H9 (cell line): ENCODE data around the gene ADAM22. TPM values are rescaled to one million over a fixed set of nuclear protein-coding genes. Genes with fewer than 3 reads are reported as not detected.

Source experiments
- DNase-seq: peaks from one replicate; pipeline ENCODE4 v3.0.0-alpha.2; 2017
- H2AFZ ChIP-seq: one replicate; pipeline ENCODE4 v1.6.1; 2013; ENCODE audit warnings: mild to moderate bottlenecking, low read length, control low read depth, moderate library complexity
- H2AK5ac ChIP-seq: 2 replicates; pipeline ENCODE4 v1.6.1; 2013; ENCODE audit warnings: low read length, control low read depth, mixed read lengths; ENCODE audit not compliant: insufficient read length
- H2BK120ac ChIP-seq: one replicate; pipeline ENCODE4 v1.6.1; 2013; ENCODE audit warnings: low read depth, mild to moderate bottlenecking, low read length, control low read depth, inconsistent platforms; ENCODE audit not compliant: poor library complexity, severe bottlenecking
- H2BK12ac ChIP-seq: 2 replicates; pipeline ENCODE4 v1.6.1; 2013; ENCODE audit warnings: low read length, control low read depth, mixed read lengths, low read depth; ENCODE audit not compliant: insufficient read length
- H2BK15ac ChIP-seq: 2 replicates; pipeline ENCODE4 v1.6.1; 2013; ENCODE audit warnings: low read depth, low read length, control low read depth
- H2BK20ac ChIP-seq: one replicate; pipeline ENCODE4 v1.6.1; 2013; ENCODE audit warnings: low read depth, mild to moderate bottlenecking, low read length, control low read depth, inconsistent platforms; ENCODE audit not compliant: poor library complexity, severe bottlenecking
- H2BK5ac ChIP-seq: 2 replicates; pipeline ENCODE4 v1.6.1; 2013; ENCODE audit warnings: low read length, control low read depth, mixed read lengths; ENCODE audit not compliant: insufficient read length
- H3K14ac ChIP-seq: 2 replicates; pipeline ENCODE4 v1.6.1; 2013; ENCODE audit warnings: low read length, control low read depth; ENCODE audit not compliant: insufficient read depth
- H3K18ac ChIP-seq: 2 replicates; pipeline ENCODE4 v1.6.1; 2013; ENCODE audit warnings: low read depth, mild to moderate bottlenecking, mixed read lengths, low read length, control low read depth; ENCODE audit not compliant: insufficient read length
- H3K23ac ChIP-seq: 2 replicates; pipeline ENCODE4 v1.6.1; 2013; ENCODE audit warnings: low read length, control low read depth, mixed read lengths, low read depth; ENCODE audit not compliant: insufficient read length
- H3K23me2 ChIP-seq: 2 replicates; pipeline ENCODE4 v1.6.1; 2013; ENCODE audit warnings: low read depth, mild to moderate bottlenecking, mixed read lengths, low read length, control low read depth; ENCODE audit not compliant: insufficient read length, poor library complexity, severe bottlenecking
- H3K27ac ChIP-seq: 2 replicates; pipeline ENCODE4 v1.5.1; 2013; ENCODE audit warnings: low read length, control low read depth, mixed read lengths, low read depth; ENCODE audit not compliant: insufficient read length
- H3K27me3 ChIP-seq: 2 replicates; pipeline ENCODE4 v1.6.1; 2013; ENCODE audit warnings: low read length, control low read depth, inconsistent platforms; ENCODE audit not compliant: insufficient read depth
- H3K4ac ChIP-seq: 2 replicates; pipeline ENCODE4 v1.6.1; 2013; ENCODE audit warnings: low read depth, mild to moderate bottlenecking, control low read depth, inconsistent platforms, low read length, moderate library complexity
- H3K4me1 ChIP-seq: 2 replicates; pipeline ENCODE4 v1.6.1; 2013; ENCODE audit warnings: low read length, control low read depth, inconsistent platforms; ENCODE audit not compliant: insufficient read depth
- H3K4me2 ChIP-seq: 2 replicates; pipeline ENCODE4 v1.6.1; 2013; ENCODE audit warnings: low read length, control low read depth, mixed read lengths; ENCODE audit not compliant: insufficient read length, insufficient read depth
- H3K56ac ChIP-seq: 2 replicates; pipeline ENCODE4 v1.6.1; 2013; ENCODE audit warnings: low read depth, mild to moderate bottlenecking, mixed read lengths, low read length, control low read depth; ENCODE audit not compliant: insufficient read length
- H3K79me1 ChIP-seq: 2 replicates; pipeline ENCODE4 v1.6.1; 2013; ENCODE audit warnings: low read depth, mild to moderate bottlenecking, moderate library complexity, low read length, control low read depth, inconsistent platforms; ENCODE audit not compliant: insufficient read depth, poor library complexity, severe bottlenecking
- H3K79me2 ChIP-seq: 2 replicates; pipeline ENCODE4 v1.6.1; 2013; ENCODE audit warnings: low read length, control low read depth, inconsistent platforms; ENCODE audit not compliant: insufficient read depth
- H3K9ac ChIP-seq: 2 replicates; pipeline ENCODE4 v1.6.1; 2013; ENCODE audit warnings: low read length, control low read depth, mixed read lengths; ENCODE audit not compliant: insufficient read length; ENCODE audit errors: extremely low read depth
- H3K9me3 ChIP-seq: one replicate; pipeline ENCODE4 v1.6.1; 2013; ENCODE audit warnings: low read depth, low read length, inconsistent platforms; ENCODE audit not compliant: control insufficient read depth
- H3T11ph ChIP-seq: one replicate; pipeline ENCODE4 v1.6.1; 2013; ENCODE audit warnings: mild to moderate bottlenecking, low read length, control low read depth, inconsistent platforms
- H4K20me1 ChIP-seq: one replicate; pipeline ENCODE4 v1.6.1; 2013; ENCODE audit not compliant: control insufficient read depth, insufficient read length, insufficient read depth
- H4K5ac ChIP-seq: 2 replicates; pipeline ENCODE4 v1.6.1; 2013; ENCODE audit warnings: low read depth, mild to moderate bottlenecking, mixed read lengths, low read length, control low read depth; ENCODE audit not compliant: insufficient read length
- H4K8ac ChIP-seq: replicated peaks from 2 replicates; pipeline ENCODE4 v1.6.1; 2013; ENCODE audit warnings: low read length, control low read depth, mixed read lengths, low read depth; ENCODE audit not compliant: insufficient read length
- H4K91ac ChIP-seq: 2 replicates; pipeline ENCODE4 v1.6.1; 2013; ENCODE audit warnings: low read depth, mild to moderate bottlenecking, moderate library complexity, mixed read lengths, low read length, control low read depth; ENCODE audit not compliant: insufficient read length
- H3K27ac Mint-ChIP-seq, 3 experiments: 2 replicates in 2 of 3; 3 replicates in 1 of 3; pipeline ENCODE4 v1.8.0; 2020 to 2021; ENCODE audit warnings: mixed read lengths in 3 of 3, mild to moderate bottlenecking in 1 of 3, moderate library complexity in 1 of 3
- H3K27me3 Mint-ChIP-seq: 2 replicates; pipeline ENCODE4 v1.8.0; 2021; ENCODE audit warnings: low read depth, mild to moderate bottlenecking, moderate library complexity, mixed read lengths
- H3K36me3 Mint-ChIP-seq, 3 experiments: 2 replicates in 2 of 3; 3 replicates in 1 of 3; pipeline ENCODE4 v1.8.0; 2020 to 2021; ENCODE audit warnings: low read depth in 3 of 3, mixed read lengths in 3 of 3; ENCODE audit not compliant: insufficient read depth in 1 of 3
- H3K4me1 Mint-ChIP-seq, 2 experiments: 2 replicates each; pipeline ENCODE4 v1.8.0; 2020; ENCODE audit warnings: mixed read lengths in 2 of 2
- H3K4me3 Mint-ChIP-seq, 2 experiments: 2 replicates in 1 of 2; 3 replicates in 1 of 2; pipeline ENCODE4 v1.8.0; 2020 to 2021; ENCODE audit warnings: mild to moderate bottlenecking in 2 of 2, mixed read lengths in 2 of 2, moderate library complexity in 1 of 2
- H3K9me3 Mint-ChIP-seq, 2 experiments: 2 replicates in 1 of 2; 3 replicates in 1 of 2; pipeline ENCODE4 v1.8.0; 2020; ENCODE audit warnings: mild to moderate bottlenecking in 2 of 2, mixed read lengths in 2 of 2, moderate library complexity in 1 of 2
- WGBS: extraction: QIAGEN DNeasy Blood & Tissue Kit; methylation state at CpG from one replicate; pipeline ENCODE4 v1.1.7; 2013; ENCODE audit warnings: missing lambda C conversion rate, low lambda C conversion rate, mixed read lengths; ENCODE audit not compliant: insufficient read length; ENCODE audit errors: extremely low coverage; 5-methylcytosine and 5-hydroxymethylcytosine counted together
- total RNA-seq: library from RNA; stranded (reverse); gene quantifications from 2 replicates; pipeline ENCODE4 v1.2.1, GENCODE V29; 2021
- TF ChIP-seq, protein P1 (sequence below): fragments of 200-600 bp; sonication (generic); conservative IDR thresholded peaks from 3 replicates; pipeline ENCODE4 v1.8.0; 2021; ENCODE audit warnings: antibody characterized with exemption, mild to moderate bottlenecking

The ADAM22 gene
- total RNA-seq, 1 experiment from 2014 or later, result 8.7 TPM

DNA sequence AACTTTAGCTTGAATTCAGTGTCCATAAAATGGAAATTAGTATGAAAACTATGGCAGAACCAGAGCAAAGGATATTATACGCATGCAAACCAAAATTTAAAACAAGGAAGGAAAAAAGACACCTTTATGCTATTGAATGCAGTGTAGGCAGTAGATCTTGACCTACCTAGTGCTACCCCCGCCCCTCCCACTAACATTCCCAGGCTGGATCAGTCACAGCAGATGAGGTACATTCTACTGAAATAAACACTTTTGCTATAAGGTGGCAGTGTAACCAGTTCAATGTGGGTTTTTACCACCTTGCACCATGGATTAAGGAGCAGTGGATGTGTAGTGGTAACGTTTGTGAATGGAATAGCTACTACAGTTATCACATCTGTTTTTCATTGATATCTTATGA, 257.9 kb downstream of the ADAM22 start:
- H3K18ac ChIP-seq, result no peak overlapping the region
- H3K23ac ChIP-seq, result no peak overlapping the region
- H3K23me2 ChIP-seq, result no peaks in the 10 kb centered on the region
- no peaks in the 10 kb centered on the region for H3K79me1 ChIP-seq
- no peak overlapping the region for H2AK5ac ChIP-seq
- no peak overlapping the region for H3K14ac ChIP-seq
- Mint-ChIP-seq H3K9me3 (no peaks in the 10 kb centered on the region), H3K36me3 (peaks cover 0 to 2% (median 2%) of the 10 kb centered on the region in 3 experiments; a peak in 2 of 7 replicates), H3K4me3 (no peak overlapping the region), H3K27ac (no peak overlapping the region), H3K4me1 (no peaks in the 10 kb centered on the region), H3K27me3 (no peaks in the 10 kb centered on the region)
- no peaks in the 10 kb centered on the region for H3K79me2 ChIP-seq
- H4K20me1 ChIP-seq, result no peaks in the 10 kb centered on the region
- H3T11ph ChIP-seq, result no peak overlapping the region
- H3K9me3 ChIP-seq, result no peaks in the 10 kb centered on the region
- H3K4me2 ChIP-seq, result no peak overlapping the region
- no peak for DNase-seq
- H2BK12ac ChIP-seq, result no peak overlapping the region
- no peak overlapping the region for H2AFZ ChIP-seq
- H4K5ac ChIP-seq, result no peak overlapping the region
- no peaks in the 10 kb centered on the region for H3K27me3 ChIP-seq
- H3K4me1 ChIP-seq, result no peaks in the 10 kb centered on the region
- WGBS, result no CpG with 5 or more reads among the region's 3 CpGs
- H4K91ac ChIP-seq, result no peak overlapping the region
- no peak overlapping the region for H2BK20ac ChIP-seq
- H3K9ac ChIP-seq, result no peak overlapping the region
- TF ChIP-seq, protein P1, sequence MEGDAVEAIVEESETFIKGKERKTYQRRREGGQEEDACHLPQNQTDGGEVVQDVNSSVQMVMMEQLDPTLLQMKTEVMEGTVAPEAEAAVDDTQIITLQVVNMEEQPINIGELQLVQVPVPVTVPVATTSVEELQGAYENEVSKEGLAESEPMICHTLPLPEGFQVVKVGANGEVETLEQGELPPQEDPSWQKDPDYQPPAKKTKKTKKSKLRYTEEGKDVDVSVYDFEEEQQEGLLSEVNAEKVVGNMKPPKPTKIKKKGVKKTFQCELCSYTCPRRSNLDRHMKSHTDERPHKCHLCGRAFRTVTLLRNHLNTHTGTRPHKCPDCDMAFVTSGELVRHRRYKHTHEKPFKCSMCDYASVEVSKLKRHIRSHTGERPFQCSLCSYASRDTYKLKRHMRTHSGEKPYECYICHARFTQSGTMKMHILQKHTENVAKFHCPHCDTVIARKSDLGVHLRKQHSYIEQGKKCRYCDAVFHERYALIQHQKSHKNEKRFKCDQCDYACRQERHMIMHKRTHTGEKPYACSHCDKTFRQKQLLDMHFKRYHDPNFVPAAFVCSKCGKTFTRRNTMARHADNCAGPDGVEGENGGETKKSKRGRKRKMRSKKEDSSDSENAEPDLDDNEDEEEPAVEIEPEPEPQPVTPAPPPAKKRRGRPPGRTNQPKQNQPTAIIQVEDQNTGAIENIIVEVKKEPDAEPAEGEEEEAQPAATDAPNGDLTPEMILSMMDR, result no peak
- H3K4ac ChIP-seq, result no peak overlapping the region
- H3K27ac ChIP-seq, result no peak overlapping the region
- H2BK5ac ChIP-seq, result no peak overlapping the region
- no peak overlapping the region for H2BK120ac ChIP-seq
- H4K8ac ChIP-seq, result no peak overlapping the region
- no peak overlapping the region for H2BK15ac ChIP-seq
- no peak overlapping the region for H3K56ac ChIP-seq
